GM13976 (cell line): ENCODE results near the gene NAPEPLD.

Experiments
- DNase-seq: peaks from one replicate; pipeline ENCODE4 v3.0.0; 2012; ENCODE audit warnings: low spot score
- in situ Hi-C: fragments of 300-500 bp; cut with MboI; formaldehyde crosslinking; loops from one replicate; pipeline ENCODE4 v1.12.0; 2022; ENCODE audit warnings: low sequenced_read_pairs, mixed read lengths, inconsistent platforms; ENCODE audit not compliant: unreplicated experiment
- TF ChIP-seq, protein P1 (sequence below): IDR thresholded peaks from 2 replicates; pipeline ENCODE4 v1.5.1; 2012; ENCODE audit warnings: borderline replicate concordance, mild to moderate bottlenecking; ENCODE audit not compliant: insufficient read depth; ENCODE audit errors: extremely low read depth, missing control alignments, control extremely low read depth

The NAPEPLD gene

DNA sequence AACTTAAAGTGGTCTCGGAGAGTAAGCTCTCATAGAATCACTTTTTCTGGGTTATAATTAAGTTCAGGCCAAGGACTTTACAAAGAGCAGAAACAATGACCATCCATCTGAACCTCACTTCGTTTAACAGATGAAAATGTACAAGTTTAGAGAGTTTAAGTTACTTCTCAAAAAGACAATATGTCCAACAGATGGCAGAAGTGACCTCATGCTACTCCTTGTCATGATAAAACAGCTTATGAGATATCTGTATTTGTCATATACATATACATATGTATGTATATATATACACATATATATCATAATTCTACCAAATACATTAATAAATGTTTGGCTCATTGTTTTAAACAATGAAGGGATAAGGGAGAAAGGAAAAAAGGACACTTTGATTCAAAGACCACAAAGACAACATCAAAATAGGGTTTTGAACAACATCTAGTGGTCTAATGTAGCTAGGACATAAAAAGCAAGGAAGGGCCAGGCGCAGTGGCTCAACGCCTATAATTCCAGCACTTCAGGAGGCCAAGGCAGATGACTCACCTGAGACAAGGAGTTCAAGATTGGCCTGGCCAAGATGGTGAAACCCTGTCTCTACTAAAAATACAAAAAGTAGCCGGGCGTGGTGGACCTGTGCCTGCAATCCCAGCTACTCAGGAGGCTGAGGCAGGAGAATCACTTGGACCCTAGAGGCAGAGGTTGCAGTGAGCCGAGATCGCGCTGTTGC lies 17.8 kb downstream of the NAPEPLD start:
- in situ Hi-C loops: no loop called here
- no peak for DNase-seq
- TF ChIP-seq, protein P1, sequence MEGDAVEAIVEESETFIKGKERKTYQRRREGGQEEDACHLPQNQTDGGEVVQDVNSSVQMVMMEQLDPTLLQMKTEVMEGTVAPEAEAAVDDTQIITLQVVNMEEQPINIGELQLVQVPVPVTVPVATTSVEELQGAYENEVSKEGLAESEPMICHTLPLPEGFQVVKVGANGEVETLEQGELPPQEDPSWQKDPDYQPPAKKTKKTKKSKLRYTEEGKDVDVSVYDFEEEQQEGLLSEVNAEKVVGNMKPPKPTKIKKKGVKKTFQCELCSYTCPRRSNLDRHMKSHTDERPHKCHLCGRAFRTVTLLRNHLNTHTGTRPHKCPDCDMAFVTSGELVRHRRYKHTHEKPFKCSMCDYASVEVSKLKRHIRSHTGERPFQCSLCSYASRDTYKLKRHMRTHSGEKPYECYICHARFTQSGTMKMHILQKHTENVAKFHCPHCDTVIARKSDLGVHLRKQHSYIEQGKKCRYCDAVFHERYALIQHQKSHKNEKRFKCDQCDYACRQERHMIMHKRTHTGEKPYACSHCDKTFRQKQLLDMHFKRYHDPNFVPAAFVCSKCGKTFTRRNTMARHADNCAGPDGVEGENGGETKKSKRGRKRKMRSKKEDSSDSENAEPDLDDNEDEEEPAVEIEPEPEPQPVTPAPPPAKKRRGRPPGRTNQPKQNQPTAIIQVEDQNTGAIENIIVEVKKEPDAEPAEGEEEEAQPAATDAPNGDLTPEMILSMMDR: no peak

GRCh38 chr7:103129702-103130549 lies 19.0 kb downstream of the NAPEPLD start:
- TF ChIP-seq, protein P1: no peak
- DNase-seq: no peak
- in situ Hi-C loops: no loop called here

- TF ChIP-seq, protein P1: no peak
- no peak for DNase-seq
- in situ Hi-C loops: no loop called here
Measured at GRCh38 chr7:103127006-103127405, 21.9 kb downstream of the NAPEPLD start.

DNA sequence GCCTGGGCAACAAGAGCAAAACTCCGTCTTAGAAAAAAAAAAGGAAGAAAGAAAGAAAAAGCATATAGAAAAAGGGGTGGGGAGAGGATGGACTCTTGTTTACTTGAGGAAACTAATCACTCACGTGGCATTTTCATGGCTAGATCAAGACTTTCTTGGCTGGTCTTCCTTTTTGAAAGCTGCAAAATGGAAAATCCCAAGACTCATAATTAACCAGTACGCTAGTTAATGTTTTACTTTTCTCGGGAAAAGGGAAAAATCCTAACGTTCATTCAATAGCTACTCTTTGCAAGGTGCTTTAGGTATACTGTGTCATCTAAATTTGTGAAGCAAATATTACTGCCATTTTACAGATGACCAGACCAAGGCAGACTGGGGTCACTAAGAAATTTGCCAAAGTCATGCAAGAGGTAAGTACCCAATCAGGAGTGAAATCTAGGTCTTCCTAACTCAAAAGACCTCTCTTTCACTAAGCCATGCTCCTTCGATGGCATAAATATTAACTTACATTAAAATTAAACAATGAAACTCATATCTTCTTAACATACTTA lies 24.4 kb downstream of the NAPEPLD start:
- DNase-seq: no peak
- in situ Hi-C loops: no loop called here
- TF ChIP-seq, protein P1: no peak

DNA sequence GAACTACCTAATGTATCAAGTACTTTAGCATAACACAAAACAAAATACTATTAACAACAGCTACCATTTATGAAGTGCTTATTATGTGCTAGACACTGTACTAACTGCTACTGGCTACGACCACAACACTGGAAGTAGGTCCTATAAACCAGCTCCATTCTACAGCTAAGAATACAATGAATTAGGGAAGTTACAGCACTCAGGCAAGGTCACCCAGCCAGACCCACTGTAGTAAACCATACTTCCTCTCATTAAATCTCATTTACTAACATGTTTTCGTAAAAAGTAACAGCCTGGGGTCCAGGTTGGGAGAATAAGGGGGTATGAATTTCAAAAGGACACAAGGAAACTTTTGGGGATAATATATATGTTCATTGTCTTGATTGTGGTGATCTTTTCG lies 25.4 kb downstream of the NAPEPLD start:
- TF ChIP-seq, protein P1: no peak
- no peak for DNase-seq
- in situ Hi-C loops: no loop called here

GRCh38 chr7:103121641-103122040 lies 27.3 kb downstream of the NAPEPLD start:
- no peak for DNase-seq
- TF ChIP-seq, protein P1: no peak
- in situ Hi-C loops: no loop called here
